Raji (cell line): ENCODE data around the gene SLC25A6.
A peak's percentile ranks its signal among the peaks of the same experiment; 100 is the strongest.

Source experiments
- POLR2A ChIP-seq: IDR thresholded peaks from 2 replicates; pipeline ENCODE4 v1.6.1; 2011; ENCODE audit warnings: low read depth, low read length, control low read depth; ENCODE audit not compliant: insufficient read depth

The SLC25A6 gene

GRCh38 chrX:1418901-1419544 lies 27.1 kb upstream of the SLC25A6 start:
- no peak; the same call in 1 of the 2 replicates for TF ChIP-seq POLR2A

- TF ChIP-seq POLR2A, result peak; percentile 33; the same call in 1 of the 2 replicates
These were observed 26.2 kb upstream of the SLC25A6 start for GRCh38 chrX:1417921-1418771.

GRCh38 chrX:1416965-1417760 lies 25.2 kb upstream of the SLC25A6 start:
- TF ChIP-seq POLR2A, result 0 out of 2 replicates have a peak, but pooled peaks have one; percentile 8

- peak; percentile 33; the same call in 1 of the 2 replicates for TF ChIP-seq POLR2A
These were observed 24.4 kb upstream of the SLC25A6 start for GRCh38 chrX:1416327-1416784.

GRCh38 chrX:1412551-1413161 lies 20.7 kb upstream of the SLC25A6 start:
- TF ChIP-seq POLR2A, result no peak

GRCh38 chrX:1411326-1411725 lies 19.4 kb upstream of the SLC25A6 start:
- no peak for TF ChIP-seq POLR2A

- TF ChIP-seq POLR2A, result no peak
These were observed 15.1 kb upstream of the SLC25A6 start for GRCh38 chrX:1407035-1407434.

GRCh38 chrX:1403228-1403627 lies 11.3 kb upstream of the SLC25A6 start:
- no peak for TF ChIP-seq POLR2A

GRCh38 chrX:1401611-1402430 lies 9.9 kb upstream of the SLC25A6 start:
- no peak for TF ChIP-seq POLR2A

- TF ChIP-seq POLR2A, result no peak
These were observed 9.0 kb upstream of the SLC25A6 start for GRCh38 chrX:1400742-1401471.

- TF ChIP-seq POLR2A, result no peak
These were observed 8.1 kb upstream of the SLC25A6 start for GRCh38 chrX:1400049-1400448.

- TF ChIP-seq POLR2A, result no peak
These were observed 6.8 kb upstream of the SLC25A6 start for GRCh38 chrX:1398431-1399340.
